HEK293 (cell line): Measurements from ENCODE around the gene ZNF174.
A peak's percentile ranks its signal among the peaks of the same experiment; 100 is the strongest.

Source experiments
- BCL6B ChIP-seq: fragments of 450-650 bp; formaldehyde crosslinking; IDR thresholded peaks from 2 replicates; pipeline ENCODE4 v1.5.1; 2017; ENCODE audit warnings: missing biosample characterization, missing genetic modification characterization
- GFI1B ChIP-seq: fragments of 450-650 bp; formaldehyde crosslinking; IDR thresholded peaks from 2 replicates; pipeline ENCODE4 v1.5.1; 2016; ENCODE audit warnings: missing biosample characterization, missing genetic modification characterization
- KLF9 ChIP-seq: fragments of 450-650 bp; formaldehyde crosslinking; IDR thresholded peaks from 2 replicates; pipeline ENCODE4 v1.5.1; 2016; ENCODE audit warnings: missing biosample characterization, missing genetic modification characterization, low read depth
- OVOL3 ChIP-seq: fragments of 450-650 bp; formaldehyde crosslinking; IDR thresholded peaks from 2 replicates; pipeline ENCODE4 v1.5.1; 2016; ENCODE audit warnings: missing biosample characterization, missing genetic modification characterization
- PRDM4 ChIP-seq: fragments of 450-650 bp; formaldehyde crosslinking; IDR thresholded peaks from 2 replicates; pipeline ENCODE4 v1.5.1; 2017; ENCODE audit warnings: missing biosample characterization, missing genetic modification characterization
- REPIN1 ChIP-seq: fragments of 450-650 bp; formaldehyde crosslinking; IDR thresholded peaks from 2 replicates; pipeline ENCODE4 v1.5.1; 2017; ENCODE audit warnings: missing biosample characterization, missing genetic modification characterization, low read depth
- SETDB1 ChIP-seq: IDR thresholded peaks from one replicate; pipeline ENCODE4 v1.6.1; 2017; ENCODE audit warnings: mild to moderate bottlenecking, low read length, moderate library complexity, mixed read lengths; ENCODE audit not compliant: insufficient read length
- ZBTB17 ChIP-seq: fragments of 450-650 bp; formaldehyde crosslinking; IDR thresholded peaks from 2 replicates; pipeline ENCODE4 v1.5.1; 2016; ENCODE audit warnings: missing biosample characterization, missing genetic modification characterization
- ZBTB48 ChIP-seq: fragments of 450-650 bp; formaldehyde crosslinking; IDR thresholded peaks from 2 replicates; pipeline ENCODE4 v1.5.1; 2016; ENCODE audit warnings: missing biosample characterization, missing genetic modification characterization
- ZNF114 ChIP-seq: fragments of 450-650 bp; formaldehyde crosslinking; IDR thresholded peaks from 2 replicates; pipeline ENCODE4 v1.5.0; 2017; ENCODE audit warnings: missing biosample characterization, missing genetic modification characterization
- ZNF133 ChIP-seq: fragments of 450-650 bp; formaldehyde crosslinking; IDR thresholded peaks from 2 replicates; pipeline ENCODE4 v1.5.1; 2016; ENCODE audit warnings: missing biosample characterization, missing genetic modification characterization
- ZNF155 ChIP-seq: fragments of 450-650 bp; formaldehyde crosslinking; IDR thresholded peaks from 2 replicates; pipeline ENCODE4 v1.5.1; 2016; ENCODE audit warnings: missing biosample characterization, missing genetic modification characterization
- ZNF18 ChIP-seq: fragments of 450-650 bp; formaldehyde crosslinking; IDR thresholded peaks from 2 replicates; pipeline ENCODE4 v1.5.1; 2016; ENCODE audit warnings: missing biosample characterization, missing genetic modification characterization
- ZNF211 ChIP-seq: fragments of 450-650 bp; formaldehyde crosslinking; IDR thresholded peaks from 2 replicates; pipeline ENCODE4 v1.5.1; 2016; ENCODE audit warnings: low read depth, missing biosample characterization, missing genetic modification characterization
- ZNF341 ChIP-seq: fragments of 450-650 bp; formaldehyde crosslinking; IDR thresholded peaks from 2 replicates; pipeline ENCODE4; 2016; ENCODE audit warnings: low read depth, missing biosample characterization, missing genetic modification characterization
- ZNF362 ChIP-seq: fragments of 450-650 bp; formaldehyde crosslinking; IDR thresholded peaks from 2 replicates; pipeline ENCODE4 v1.5.1; 2016; ENCODE audit warnings: missing biosample characterization, missing genetic modification characterization
- ZNF37A ChIP-seq: fragments of 450-650 bp; IDR thresholded peaks from 2 replicates; pipeline ENCODE4 v1.5.1; 2018; ENCODE audit warnings: missing biosample characterization, missing genetic modification characterization
- ZNF394 ChIP-seq: fragments of 450-650 bp; formaldehyde crosslinking; IDR thresholded peaks from 2 replicates; pipeline ENCODE4 v1.5.1; 2016; ENCODE audit warnings: missing biosample characterization, missing genetic modification characterization, mild to moderate bottlenecking, moderate library complexity, borderline replicate concordance
- ZNF398 ChIP-seq: fragments of 450-650 bp; formaldehyde crosslinking; IDR thresholded peaks from 2 replicates; pipeline ENCODE4 v1.5.1; 2017; ENCODE audit warnings: missing biosample characterization, missing genetic modification characterization
- ZNF426 ChIP-seq: fragments of 450-650 bp; formaldehyde crosslinking; IDR thresholded peaks from 2 replicates; pipeline ENCODE4 v1.5.1; 2017; ENCODE audit warnings: missing biosample characterization, missing genetic modification characterization, mild to moderate bottlenecking, inconsistent platforms, moderate library complexity
- ZNF433 ChIP-seq: fragments of 450-650 bp; formaldehyde crosslinking; IDR thresholded peaks from 2 replicates; pipeline ENCODE4 v1.5.1; 2016; ENCODE audit warnings: missing biosample characterization, missing genetic modification characterization, low read depth
- ZNF501 ChIP-seq: fragments of 450-650 bp; formaldehyde crosslinking; IDR thresholded peaks from 2 replicates; pipeline ENCODE4 v1.5.1; 2016; ENCODE audit warnings: missing biosample characterization, missing genetic modification characterization
- ZNF529 ChIP-seq: fragments of 450-650 bp; formaldehyde crosslinking; IDR thresholded peaks from 2 replicates; pipeline ENCODE4 v1.5.1; 2017; ENCODE audit warnings: missing genetic modification characterization, missing biosample characterization; ENCODE audit not compliant: insufficient replicate concordance
- ZNF530 ChIP-seq: fragments of 450-650 bp; formaldehyde crosslinking; IDR thresholded peaks from 2 replicates; pipeline ENCODE4 v1.5.1; 2016; ENCODE audit warnings: low read depth, missing biosample characterization, missing genetic modification characterization
- ZNF544 ChIP-seq: fragments of 450-650 bp; formaldehyde crosslinking; IDR thresholded peaks from 2 replicates; pipeline ENCODE4 v1.5.0; 2017; ENCODE audit warnings: missing biosample characterization, missing genetic modification characterization
- ZNF624 ChIP-seq: fragments of 450-650 bp; formaldehyde crosslinking; IDR thresholded peaks from 2 replicates; pipeline ENCODE4 v1.5.1; 2017; ENCODE audit warnings: missing biosample characterization, missing genetic modification characterization
- ZNF626 ChIP-seq: fragments of 450-650 bp; sonication (Bioruptor Pico); formaldehyde crosslinking; IDR thresholded peaks from 2 replicates; pipeline ENCODE4 v1.5.1; 2018; ENCODE audit warnings: missing biosample characterization, missing genetic modification characterization, inconsistent platforms
- ZNF664 ChIP-seq: fragments of 450-650 bp; formaldehyde crosslinking; IDR thresholded peaks from 2 replicates; pipeline ENCODE4 v1.5.1; 2016; ENCODE audit warnings: missing biosample characterization, missing genetic modification characterization
- ZNF707 ChIP-seq: fragments of 450-650 bp; formaldehyde crosslinking; IDR thresholded peaks from 2 replicates; pipeline ENCODE4 v1.5.1; 2016; ENCODE audit warnings: missing biosample characterization, missing genetic modification characterization
- ZSCAN23 ChIP-seq: fragments of 450-650 bp; formaldehyde crosslinking; IDR thresholded peaks from 2 replicates; pipeline ENCODE4 v1.5.1; 2016; ENCODE audit warnings: missing biosample characterization, missing genetic modification characterization
- TF ChIP-seq, protein P1 (sequence below): fragments of 450-650 bp; formaldehyde crosslinking; optimal IDR thresholded peaks from 2 replicates; pipeline ENCODE3; 2016; ENCODE audit warnings: missing biosample characterization, mild to moderate bottlenecking, missing genetic modification characterization

ZNF174 gene

GRCh38 chr16:3457434-3458252 is 56.6 kb downstream of the ZNF174 start (continued):
- no peak for TF ChIP-seq ZNF18
- no peak for TF ChIP-seq ZNF211 (tag by site-specific recombination)
- no peak for TF ChIP-seq SETDB1
- no peak for TF ChIP-seq ZNF544 (tag by site-specific recombination)
- TF ChIP-seq REPIN1 (tag by site-specific recombination) = no peak
- TF ChIP-seq ZNF398 (tag by site-specific recombination) = no peak
- TF ChIP-seq ZSCAN23 (tag by site-specific recombination) = no peak
- TF ChIP-seq ZNF133 (tag by site-specific recombination) = no peak
- TF ChIP-seq, protein P1, sequence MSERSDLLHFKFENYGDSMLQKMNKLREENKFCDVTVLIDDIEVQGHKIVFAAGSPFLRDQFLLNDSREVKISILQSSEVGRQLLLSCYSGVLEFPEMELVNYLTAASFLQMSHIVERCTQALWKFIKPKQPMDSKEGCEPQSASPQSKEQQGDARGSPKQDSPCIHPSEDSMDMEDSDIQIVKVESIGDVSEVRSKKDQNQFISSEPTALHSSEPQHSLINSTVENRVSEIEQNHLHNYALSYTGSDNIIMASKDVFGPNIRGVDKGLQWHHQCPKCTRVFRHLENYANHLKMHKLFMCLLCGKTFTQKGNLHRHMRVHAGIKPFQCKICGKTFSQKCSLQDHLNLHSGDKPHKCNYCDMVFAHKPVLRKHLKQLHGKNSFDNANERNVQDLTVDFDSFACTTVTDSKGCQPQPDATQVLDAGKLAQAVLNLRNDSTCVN = peak; percentile 79
- no peak for TF ChIP-seq ZNF37A (tag by site-specific recombination)
- TF ChIP-seq KLF9 (tag by site-specific recombination) = peak; percentile 77
- TF ChIP-seq BCL6B (tag by site-specific recombination) = no peak
- TF ChIP-seq ZNF664 = no peak
- no peak for TF ChIP-seq PRDM4 (tag by site-specific recombination)
- peak; percentile 86 for TF ChIP-seq ZNF501 (tag by site-specific recombination)
- peak; percentile 51; the same call in 1 of the 2 replicates for TF ChIP-seq ZNF394 (tag by site-specific recombination)
- no peak for TF ChIP-seq ZNF362 (tag by site-specific recombination)
- no peak for TF ChIP-seq ZNF626 (tag by site-specific recombination)
- TF ChIP-seq ZNF341 (tag by site-specific recombination) = no peak
- TF ChIP-seq ZNF433 (tag by site-specific recombination) = no peak
- TF ChIP-seq ZBTB17 (tag by site-specific recombination) = peak; percentile 88
- TF ChIP-seq ZBTB48 (tag by site-specific recombination) = 0 out of 2 replicates have a peak, but pooled peaks have one; percentile 16
- TF ChIP-seq ZNF114 = no peak
- no peak for TF ChIP-seq ZNF529 (tag by site-specific recombination)
- peak; percentile 44; the same call in 1 of the 2 replicates for TF ChIP-seq OVOL3 (tag by site-specific recombination)
- TF ChIP-seq ZNF624 (tag by site-specific recombination) = no peak
- TF ChIP-seq ZNF426 = no peak
- no peak for TF ChIP-seq GFI1B (tag by site-specific recombination)
- TF ChIP-seq ZNF155 (tag by site-specific recombination) = no peak
- no peak for TF ChIP-seq ZNF530 (tag by site-specific recombination)
- no peak for TF ChIP-seq ZNF707
